SKM-1 treated with dmso at 0.1 percent for 144 hours (cell line): Measurements from ENCODE around the gene TTC14.
"Not testable (repeated sequence)": the region's sequence is repeated elsewhere in the genome, so short reads cannot be mapped to it uniquely, and the experiment has no call there.

Experiments
- DNase-seq: peaks from one replicate; lab custom pipeline; 2025; ENCODE audit not compliant: unreplicated experiment; lab: John Stamatoyannopoulos, UW

TTC14 gene

GRCh38 chr3:180601688-180602666 lies at the start of gene TTC14:
TTC14 (plus strand) TSS chr3:180602163; CDS start chr3:180602262, 99 bp downstream.
- DNase-seq = peak; percentile 96

DNA sequence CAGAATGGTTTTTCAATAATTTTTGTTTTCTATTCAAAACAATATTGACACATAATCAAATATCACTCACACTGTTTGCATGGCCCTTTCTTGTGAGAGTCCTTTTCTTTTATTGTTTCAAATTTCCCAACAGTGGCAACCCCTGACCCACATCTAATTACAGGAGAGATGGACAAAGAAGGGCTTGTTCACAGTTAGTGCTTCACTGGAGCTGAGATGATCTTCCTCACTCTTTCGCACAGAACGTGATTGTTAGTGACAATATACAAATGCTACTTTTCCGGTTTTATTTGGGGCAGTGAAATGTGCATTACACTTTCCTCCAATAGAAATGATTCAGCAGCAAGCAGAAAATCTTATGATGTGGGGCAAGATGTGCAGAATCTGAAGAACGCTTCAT lies 38.6 kb upstream of the TTC14 start:
- DNase-seq = no peak

- no peak for DNase-seq
These were observed 37.3 kb upstream of the TTC14 start for GRCh38 chr3:180564676-180565075.

- DNase-seq = no peak
These were observed 31.7 kb upstream of the TTC14 start for GRCh38 chr3:180570238-180570637.

DNA sequence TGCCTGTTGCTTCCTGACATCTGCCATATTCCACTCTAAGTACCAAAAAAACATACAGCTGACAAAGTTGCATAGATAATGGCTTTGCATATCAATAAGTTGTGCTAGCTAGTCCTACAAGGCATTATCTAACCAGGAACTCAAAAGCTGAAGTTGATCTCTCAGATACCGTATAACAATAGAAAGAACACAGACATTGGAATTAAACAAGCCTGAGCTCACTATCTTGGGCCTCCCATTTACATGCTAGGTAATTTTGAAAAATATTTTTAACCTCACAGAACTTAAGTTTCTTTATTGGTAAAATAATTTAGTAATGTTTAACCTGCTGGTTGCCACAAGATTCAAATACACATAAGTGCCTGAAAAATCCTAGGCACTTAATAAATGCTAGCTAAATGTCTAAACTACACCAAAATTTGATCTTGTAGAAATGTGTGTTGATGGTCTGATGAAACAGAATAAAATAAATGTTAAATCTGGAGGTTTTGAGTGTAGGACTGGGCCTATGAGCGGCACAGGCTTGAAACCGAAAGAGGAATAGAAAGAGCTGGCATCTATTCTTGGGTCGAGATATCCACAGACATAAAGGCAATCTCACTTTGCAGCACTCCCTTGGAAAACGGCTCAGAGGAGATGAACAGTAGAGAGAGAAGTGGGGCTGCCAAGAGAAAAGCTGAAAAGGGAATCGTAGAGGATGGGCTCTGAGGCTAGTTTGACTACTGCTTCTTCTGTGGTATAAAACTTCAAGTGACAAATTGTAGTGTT lies 29.9 kb upstream of the TTC14 start:
- DNase-seq = no peak

DNA sequence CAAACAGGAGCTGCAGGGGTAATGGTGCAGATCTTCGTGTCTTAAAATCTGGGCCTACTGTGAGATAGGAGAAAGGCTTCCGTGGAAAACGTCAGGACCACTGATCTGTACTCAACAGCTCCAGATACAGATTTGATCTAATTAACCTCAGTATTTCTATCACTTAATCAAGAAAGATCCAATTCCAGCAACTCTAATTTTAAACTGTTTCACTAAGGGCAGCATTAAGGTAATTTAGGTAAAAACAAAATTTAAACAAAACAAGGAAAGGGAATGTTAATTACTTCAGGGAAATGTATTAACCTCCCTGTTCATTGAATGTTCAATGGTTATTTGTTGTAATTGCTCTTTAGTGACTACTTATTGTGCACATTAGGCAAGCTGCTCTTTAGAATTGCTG lies 26.4 kb upstream of the TTC14 start:
- DNase-seq = no peak

DNA sequence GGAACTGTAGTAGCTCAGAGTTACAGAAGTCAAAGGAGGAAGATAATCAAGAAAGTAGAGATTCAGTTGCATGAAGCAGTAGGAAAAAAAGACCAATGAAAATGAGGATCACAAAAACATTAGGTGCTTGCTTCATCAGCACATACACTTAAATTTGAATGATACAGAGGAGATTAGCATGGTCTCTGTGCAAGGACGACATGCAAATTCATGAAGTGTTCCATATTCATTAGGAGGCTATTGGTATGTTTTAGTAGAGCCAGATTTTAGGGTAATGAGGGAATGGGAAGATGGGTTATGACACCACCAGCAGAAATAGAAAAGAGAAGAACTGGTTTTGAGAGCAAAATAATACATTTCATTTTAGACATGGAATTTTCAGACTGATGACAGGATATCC lies 21.0 kb upstream of the TTC14 start:
- DNase-seq = no peak

- no peak for DNase-seq
These were observed 11.6 kb upstream of the TTC14 start for GRCh38 chr3:180590396-180590795.

DNA sequence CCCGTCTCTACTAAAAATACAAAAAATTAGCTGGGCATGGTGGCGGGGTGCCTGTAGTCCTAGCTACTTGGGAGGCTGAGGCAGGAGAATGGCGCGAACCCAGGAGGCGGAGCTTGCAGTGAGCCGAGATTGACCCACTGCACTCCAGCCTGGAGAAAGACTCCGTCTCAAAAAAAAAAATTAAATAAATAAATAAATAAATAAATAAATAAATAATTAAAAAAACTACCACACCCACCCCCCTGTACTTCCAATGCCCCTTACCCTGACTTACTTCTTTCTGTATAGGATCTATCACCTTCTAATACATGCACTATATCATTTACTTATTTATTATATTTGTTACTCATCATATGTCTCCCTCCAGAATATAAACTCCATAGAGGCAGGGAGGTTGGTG lies 8.3 kb upstream of the TTC14 start:
- not testable (repeated sequence) for DNase-seq

DNA sequence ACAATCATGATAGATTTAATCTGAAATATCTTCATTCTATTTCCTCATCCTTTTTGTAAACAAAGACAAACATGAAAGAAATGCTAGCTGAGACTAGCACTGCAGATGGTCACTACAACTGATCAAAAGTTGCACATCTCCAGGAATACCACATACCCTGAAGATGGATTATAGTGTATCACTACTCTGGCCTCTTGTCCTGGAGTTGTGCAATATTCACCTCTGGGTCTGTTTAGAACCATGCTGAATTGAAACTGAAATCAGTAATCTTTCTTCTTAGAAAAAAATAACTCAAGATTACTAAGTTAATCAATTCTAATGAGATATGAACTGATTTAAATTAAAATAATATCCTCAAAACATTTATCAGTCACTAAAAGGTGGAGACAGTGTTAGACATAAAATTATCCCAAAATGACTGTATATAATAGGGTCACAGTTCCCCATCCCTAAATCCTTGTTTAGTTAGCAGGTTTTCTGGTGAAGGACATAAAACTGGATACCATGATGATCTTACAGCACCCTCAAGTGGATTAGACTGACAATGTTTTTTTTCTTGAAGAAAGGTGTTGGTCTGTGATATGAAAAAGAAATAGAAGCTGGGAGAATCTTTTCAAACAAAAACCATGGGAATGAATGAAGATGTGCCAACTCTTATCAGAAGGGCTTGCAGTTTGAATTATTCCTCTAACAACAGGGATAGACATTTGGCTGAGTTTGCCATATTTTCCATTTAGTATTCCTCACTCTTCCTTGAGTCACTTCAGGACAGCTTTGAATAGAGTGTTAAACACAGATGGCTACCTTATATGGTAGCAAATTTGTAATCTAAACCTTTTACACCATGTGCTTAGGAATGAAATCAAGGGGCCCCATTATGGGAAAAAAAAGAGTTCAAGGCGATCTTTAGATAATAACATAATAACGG lies 7.1 kb upstream of the TTC14 start:
- DNase-seq = peak; percentile 37

DNA sequence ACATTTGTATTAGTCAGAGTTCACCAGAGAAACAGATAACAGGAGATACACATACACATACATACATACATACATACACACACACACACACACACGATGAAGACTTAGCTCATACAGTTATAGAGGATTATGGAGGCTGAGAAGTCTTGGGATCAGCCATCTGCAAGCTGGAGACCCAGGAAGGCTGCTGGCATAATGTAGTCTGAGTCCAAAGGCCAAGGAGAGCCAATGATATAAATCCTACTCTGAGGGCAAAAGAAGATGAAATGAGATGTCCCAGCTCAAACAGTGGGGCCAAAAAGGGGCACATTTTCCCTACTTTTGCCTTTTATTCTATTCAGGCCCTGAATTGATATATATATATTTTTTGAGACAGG lies 6.4 kb upstream of the TTC14 start:
- DNase-seq = no peak

- no peak for DNase-seq
These were observed 1.5 kb upstream of the TTC14 start for GRCh38 chr3:180600473-180600872.

DNA sequence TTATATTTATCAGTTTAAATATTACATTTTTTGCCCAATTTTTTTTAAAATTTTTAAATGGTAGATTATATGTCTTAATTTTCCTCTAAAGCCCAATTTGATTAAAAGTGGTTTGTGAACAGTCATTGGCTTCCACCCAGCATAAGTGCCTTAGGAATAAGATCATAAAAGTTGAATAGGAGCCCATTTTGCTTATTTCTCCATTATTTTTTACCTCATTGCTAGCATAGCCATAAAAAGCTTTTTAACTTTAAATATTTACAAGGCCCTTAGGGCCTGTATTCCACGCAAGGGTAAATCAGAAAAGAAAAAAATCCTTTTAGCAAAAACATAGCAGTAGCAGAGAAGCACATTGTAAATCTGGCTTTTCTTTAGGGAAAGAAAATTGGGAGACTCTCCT lies 9.0 kb downstream of the TTC14 start:
- DNase-seq = no peak

- DNase-seq = no peak
These were observed 10.4 kb downstream of the TTC14 start for GRCh38 chr3:180612364-180612763.

DNA sequence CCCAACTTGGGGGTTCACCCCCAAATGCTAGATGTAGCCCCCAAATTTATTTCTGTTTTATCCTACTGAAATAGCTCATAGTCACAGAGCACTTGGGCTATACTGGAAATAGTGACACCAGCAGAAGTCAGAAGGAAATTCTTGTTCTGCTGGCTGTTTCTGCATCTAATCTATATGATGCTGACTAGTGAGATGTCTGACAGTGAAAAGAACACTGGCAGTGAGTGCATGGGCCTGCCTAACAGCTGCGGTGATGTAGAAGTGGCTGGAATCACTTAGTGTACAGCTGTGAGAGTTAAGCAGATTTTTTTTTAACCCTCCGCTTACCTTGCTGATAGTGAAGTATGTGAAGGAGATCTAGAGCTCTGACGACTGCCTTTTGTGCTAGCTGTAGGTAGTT lies 14.0 kb downstream of the TTC14 start:
- DNase-seq = no peak

- DNase-seq = no peak
These were observed 15.1 kb downstream of the TTC14 start for GRCh38 chr3:180617049-180617448.

DNA sequence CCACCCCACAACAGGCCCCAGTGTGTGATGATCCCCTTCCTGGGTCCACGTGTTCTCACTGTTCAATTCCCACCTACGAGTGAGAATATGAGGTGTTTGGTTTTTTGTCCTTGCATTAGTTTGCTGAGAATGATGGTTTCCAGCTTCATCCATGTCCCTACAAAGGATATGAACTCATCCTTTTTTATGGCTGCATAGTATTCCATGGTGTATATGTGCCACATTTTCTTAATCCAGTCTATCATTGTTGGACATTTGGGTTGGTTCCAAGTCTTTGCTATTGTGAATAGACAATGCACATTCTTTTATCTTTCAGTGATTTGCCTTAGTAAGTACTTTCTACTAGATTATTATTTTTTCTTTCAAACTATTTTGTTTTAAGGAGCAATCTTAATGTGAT lies 16.6 kb downstream of the TTC14 start:
- DNase-seq = not testable (repeated sequence)

- no peak for DNase-seq
These were observed 17.8 kb downstream of the TTC14 start for GRCh38 chr3:180619723-180620122.

DNA sequence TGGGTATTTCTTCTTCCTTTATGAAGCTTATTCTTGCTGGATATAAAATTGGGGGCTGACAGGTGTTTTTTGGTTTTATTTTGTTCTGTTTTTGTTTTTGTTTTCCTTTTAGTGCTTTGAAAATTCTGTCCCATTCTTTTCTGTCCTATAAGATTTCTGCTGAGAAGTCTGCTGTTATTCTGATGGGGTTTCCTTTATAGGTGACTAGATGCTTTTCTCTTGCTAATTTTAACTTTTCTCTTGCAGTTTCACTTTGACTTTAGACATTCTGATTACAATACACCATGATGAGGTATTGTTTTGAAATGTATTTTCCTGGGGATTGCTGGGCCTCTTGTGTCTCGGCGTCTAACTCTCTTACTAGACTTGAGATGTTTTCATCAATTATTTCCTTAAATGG lies 22.8 kb downstream of the TTC14 start:
- DNase-seq = no peak

- DNase-seq = no peak
These were observed 24.9 kb downstream of the TTC14 start for GRCh38 chr3:180626844-180627243.

GRCh38 chr3:180630371-180630770 lies 28.4 kb downstream of the TTC14 start:
- DNase-seq = no peak
